ENCODE data around the gene DNAH1.
"Not testable (repeated sequence)": the region's sequence is repeated elsewhere in the genome, so short reads cannot be mapped to it uniquely, and the experiment has no call there.

The DNAH1 gene

DNA sequence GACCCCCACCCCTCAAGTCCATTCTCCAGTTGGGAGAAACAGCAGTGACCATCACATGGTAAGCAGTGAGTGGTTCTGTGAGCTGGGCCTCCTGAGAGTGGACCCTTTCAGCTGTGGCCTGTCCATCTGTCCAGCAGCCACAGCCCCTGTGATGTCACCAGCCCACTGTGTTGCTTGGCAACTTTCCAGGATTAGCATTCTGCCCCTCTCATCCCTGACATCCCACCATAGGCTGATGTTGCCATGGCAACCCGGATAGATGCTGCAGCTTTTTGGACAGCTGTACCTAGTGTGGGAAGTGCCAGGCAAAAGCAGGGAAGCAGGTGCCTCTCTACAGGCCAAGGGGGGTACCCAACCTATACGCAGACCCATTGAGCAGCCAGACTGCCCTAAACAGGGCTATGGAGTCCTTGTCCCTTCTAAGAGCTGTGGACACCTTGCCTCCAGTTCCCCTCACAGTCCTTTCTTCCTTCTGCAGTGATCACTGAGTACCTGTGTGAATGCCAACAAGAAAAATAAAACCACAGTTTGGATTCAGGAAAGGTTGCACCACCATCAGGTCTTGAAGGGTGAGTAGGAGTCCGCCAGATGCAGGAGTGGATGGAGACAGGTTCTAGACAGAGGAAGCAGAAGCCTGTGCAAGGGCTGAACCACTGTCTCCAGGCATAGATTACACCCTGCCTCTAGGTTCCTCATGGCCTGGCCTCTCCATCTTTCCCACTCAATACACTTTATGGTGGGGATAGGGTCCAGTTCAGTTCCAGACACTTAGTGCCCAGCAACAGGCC lies at the start of gene DNAH1:
TSS of gene DNAH1 (plus strand) at position 343 of the 788 bp plus-strand sequence. CDS start 6,124 bp downstream, outside the sequence.
- DNase-seq, result no peak

DNA sequence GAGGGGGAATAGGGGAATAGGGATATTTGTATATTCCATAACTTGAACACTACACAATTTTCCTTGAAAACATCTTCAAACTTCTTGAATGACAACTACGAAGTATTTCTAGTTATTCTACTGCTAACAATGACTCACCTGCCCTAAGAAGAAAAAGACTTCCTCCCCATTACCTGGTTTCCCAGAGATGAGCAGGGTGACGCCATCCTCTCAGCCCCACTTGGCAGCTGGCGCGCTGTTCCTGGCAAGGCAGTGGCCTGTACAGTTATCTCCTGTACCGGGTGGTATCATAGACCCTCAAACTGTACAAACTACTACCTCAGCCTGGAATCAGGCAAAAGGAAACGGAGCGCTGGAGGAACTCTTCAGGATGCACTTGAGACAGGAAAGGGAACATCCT lies 48.1 kb upstream of the DNAH1 start:
- DNase-seq, result no peak

DNA sequence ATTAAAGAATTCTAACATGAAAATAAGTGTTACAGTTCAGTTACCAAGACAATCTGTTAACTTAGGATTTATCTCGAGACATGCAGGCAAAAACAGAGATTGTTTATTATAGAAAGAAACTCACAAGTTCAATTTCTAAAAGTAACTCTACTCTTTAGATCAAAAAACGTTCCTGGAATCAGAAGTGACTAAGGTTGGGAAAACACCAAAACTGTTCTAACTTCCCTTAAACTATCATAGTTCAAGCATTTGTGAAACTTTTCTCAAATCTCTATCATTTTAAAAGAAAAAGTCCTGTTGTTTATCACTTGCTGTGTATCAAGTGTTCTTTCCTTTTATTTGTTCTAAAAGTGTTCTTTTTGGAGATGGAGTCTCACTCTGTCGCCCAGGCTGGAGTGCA lies 46.3 kb upstream of the DNAH1 start:
- no peak for DNase-seq

DNA sequence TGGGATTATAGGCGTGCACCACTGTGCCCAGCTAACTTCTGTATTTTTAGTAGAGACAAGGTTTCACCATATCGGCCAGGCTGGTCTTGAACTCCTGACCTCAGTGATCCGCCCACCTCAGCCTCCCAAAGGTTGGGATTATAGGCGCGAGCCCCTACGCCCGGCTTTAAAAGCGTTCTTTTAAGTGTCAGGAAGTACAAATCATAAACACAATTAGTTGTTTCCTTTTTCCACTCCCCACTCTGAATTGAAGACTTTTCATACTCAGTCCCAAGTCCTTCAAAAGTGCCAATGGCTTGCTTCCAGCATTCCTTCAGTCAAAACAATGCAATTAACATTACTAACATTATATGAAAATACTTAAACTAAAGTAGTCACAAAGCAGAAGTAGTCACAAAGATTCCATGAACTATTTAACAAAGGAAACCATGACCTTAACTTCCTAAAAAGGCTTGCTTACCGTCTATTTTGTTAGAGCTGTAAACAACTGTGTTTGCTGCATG lies 45.8 kb upstream of the DNAH1 start:
- DNase-seq, result no peak

DNA sequence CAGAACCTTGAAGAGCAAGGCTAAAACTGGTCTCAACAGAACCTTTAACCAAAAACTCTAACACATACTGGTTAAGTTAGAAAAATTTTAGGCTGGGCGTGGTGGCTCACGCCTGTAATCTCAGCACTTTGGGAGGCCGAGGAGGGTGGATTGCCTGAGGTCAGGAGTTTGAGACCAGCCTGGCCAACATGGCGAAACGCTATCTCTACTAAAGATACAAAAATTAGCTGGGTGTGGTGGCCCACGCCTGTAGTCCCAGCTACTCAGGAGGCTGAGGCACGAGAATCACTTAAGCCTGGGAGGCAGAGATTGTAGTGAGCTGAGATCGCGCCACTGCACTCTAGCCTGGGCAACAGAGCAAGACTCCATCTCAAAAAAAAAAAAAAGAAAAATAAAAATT lies 43.9 kb upstream of the DNAH1 start:
- not testable (repeated sequence) for DNase-seq

DNA sequence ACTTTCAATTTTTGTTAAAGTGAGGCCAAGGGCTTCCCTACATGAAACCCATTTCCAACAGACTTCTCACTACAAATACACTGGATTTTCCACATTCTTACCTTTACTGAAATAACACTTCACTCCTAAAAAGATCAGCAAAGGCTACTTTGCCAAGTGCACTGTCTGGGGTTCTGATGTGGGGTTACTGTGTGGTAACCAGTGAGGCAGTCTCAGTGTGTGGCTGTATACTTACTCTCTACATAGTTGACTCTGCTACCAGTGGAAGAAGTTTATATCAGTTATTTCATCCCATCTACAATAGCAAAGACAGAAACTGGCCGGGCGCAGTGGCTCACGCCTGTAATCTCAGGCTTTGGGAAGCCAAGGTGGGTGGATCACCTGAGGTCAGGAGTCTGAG lies 43.3 kb upstream of the DNAH1 start:
- DNase-seq, result no peak

DNA sequence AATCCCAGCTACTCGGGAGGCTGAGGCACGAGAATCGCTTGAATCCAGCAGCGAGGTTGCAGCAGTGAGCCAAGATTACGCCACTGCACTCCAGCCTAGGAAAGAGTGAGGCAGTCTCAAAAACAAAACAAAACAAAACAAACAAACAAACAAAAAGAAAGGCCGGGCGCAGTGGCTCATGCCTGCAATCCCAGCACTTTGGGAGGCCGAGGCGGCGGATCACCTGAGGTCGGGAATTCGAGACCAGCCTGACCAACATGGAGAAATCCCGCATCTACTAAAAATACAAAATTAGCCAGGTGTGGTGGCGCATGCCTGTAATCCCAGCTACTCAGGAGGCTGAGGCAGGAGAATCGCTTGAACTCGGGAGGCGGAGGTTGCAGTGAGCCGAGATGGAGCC lies 41.3 kb upstream of the DNAH1 start:
- not testable (repeated sequence) for DNase-seq

DNA sequence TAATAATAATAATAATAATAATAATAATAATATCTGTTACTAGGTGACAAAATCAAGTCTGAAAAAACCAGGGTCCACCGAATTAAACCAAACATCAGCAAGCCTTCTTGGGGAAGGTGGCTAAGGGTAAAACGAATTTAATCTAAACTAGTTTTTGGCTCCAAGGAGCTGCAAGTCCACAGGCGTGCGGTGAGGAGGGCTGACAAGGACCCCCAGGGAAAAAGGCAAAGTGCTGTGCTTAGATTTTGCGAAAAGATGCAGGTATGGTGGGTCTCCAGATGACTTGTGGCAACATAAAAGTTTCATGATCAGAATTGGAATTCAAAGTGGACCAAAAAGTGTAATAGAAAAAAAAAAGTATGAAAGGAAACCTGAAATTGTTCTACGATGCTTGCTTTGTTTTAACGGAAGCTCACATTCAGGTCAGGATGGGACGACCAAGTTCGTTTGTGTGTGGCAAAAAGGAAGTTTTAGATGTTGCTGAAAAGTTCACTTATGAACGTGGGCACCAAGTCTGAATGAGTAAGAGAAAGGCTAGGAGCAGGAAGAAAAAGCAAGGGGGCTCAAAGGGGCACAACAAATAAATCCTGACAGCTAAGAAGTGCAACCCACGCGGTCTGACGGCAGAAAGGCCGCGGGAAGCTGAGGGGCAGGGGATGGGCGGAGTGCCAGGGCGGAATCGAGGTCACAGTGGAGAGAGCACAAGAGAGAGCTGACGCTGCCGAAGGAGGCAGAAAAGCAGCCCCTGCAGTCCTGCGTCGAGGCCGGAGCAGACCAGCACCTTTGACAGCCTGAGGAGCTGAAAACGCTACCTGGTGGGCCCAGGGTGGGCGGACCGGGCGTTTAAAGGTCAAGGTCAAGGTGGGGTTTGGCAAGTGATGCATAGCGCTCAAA lies 38.8 kb upstream of the DNAH1 start:
- peak; percentile 70 for DNase-seq

DNA sequence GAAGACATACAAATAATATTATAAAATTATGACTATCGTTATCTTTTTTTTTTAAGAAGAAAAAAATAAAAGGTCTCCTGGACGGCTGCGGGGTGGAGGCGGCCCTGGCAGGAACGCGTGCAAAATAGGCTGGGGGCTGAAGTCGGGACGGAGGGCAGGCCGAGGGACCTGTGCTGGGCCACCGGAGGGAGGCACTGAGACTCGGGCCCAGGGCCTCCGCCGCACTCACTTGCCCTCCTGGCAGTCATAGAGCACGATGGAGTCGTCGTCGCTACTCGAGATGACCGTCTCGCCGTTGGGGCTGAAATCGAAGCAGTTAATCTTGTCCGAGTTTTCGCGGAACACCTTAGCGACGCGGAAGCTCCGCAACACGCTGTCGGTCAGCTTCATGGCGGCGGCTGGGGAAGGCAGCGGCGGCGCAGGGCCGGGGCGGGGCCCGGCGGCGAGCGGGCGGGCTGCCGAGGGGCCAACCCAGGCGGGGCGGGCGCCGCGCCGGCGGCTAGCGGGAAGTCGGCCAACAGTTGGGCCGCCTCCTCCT lies 38.1 kb upstream of the DNAH1 start:
- peak; percentile 62 for DNase-seq

DNA sequence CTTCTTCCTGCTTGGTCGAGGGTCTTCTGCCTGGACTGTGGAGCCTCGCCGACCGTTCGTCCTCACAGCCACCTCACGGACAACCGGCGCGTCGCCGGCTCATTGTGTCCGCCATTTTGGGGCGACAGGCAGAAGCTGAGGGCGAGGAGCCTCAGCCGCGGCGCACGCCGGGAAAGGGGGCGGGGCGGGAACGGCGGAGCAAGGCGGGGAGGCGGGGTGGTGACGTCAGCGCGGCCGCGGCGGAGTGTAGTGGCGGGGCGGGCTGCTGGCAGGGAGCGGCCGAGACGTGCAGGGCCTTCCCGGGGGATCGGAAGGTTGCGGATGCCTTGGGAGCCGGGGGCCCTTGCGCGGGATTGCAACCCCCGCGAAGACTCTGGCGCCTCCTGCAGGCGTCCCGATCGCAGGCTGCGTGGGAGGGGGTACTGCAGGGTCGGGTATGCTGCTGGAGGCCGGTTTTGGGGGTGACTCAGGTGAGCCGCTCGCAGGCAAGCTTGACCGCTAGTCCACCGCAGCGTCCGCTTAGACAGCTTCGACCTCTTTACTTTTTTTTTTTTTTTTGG lies 37.5 kb upstream of the DNAH1 start, which contains the start of gene WDR82:
TSS of gene WDR82 (minus strand) at position 140 of the 560 bp plus-strand sequence. CDS start 288 bp downstream, outside the sequence.
- peak; percentile 97 for DNase-seq

DNA sequence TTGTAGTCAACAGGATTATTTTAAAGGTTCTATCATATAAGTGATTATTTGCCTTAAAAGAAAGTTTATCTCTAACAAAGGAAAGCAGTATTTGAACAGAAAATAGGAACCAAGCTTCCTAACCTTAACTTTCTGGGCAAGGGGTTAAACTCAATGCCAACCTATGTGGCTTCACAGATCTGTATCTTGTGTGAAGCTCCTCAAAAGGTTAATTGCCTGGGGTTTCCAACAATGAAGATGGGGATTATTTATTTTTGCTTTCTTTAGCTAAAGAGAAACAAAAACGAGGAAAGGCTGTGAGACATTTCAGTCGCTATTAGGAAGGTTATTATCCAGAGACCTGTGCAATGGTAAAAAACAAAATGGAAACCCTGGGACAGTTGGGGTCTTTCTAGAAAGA lies 36.5 kb upstream of the DNAH1 start:
- DNase-seq, result no peak

DNA sequence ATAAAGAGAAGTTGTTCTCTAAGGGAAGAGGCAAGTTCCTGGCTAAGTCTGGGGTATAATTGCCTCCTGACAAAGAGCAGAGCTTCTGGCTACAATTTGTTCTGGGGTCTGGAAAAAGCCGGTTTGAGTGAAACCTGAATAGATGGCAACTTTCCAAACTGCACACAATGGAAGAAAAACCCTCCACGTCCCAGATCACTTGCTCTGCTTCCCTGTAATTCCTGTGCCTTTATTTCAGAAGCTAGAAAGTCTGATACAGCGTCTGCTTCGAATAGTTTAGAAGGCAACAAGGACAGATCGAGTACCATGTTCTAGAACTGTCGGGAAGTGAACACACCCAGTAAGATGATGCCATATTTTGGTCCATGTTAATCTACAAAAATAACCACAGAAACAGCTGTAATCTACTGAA lies 36.1 kb upstream of the DNAH1 start:
- DNase-seq, result no peak

DNA sequence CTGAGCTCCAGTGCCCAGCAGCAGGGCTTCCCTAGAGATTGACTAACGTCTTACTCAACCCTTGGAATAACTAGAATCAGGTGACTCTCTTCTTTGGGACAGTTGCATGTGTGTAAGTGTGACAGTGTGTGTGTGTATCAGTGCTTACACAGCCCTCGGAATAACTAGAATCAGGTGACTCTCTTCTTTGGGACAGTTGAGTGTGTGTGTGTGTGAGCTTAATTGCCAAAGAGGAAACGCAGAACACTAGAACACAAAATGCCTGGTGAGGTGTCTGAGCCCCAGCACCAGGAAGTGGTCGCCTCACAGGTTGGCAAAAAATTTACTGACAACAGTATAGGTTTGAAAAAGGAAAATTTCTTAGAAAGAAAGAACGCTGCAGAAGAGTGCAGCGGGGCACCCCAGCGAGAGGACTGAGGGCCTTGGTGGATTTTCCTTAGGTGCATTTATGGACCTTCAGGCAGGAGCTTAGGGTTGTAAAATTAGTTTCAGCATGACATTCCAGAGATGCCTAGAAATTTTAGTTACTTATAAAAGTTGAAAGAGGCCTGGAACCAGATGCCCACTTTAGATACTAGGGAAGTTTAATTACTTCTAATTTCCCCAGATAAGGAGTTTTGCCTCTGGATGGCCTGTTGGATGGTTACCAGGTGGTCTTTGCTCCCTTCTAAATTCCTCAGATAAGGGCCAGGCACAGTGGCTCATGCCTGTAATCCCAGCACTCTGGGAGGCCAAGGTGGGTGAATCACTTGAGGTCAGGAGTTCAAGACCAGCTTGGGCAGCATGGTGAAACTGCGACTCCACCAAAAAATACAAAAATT lies 33.9 kb upstream of the DNAH1 start:
- peak; percentile 54 for DNase-seq

DNA sequence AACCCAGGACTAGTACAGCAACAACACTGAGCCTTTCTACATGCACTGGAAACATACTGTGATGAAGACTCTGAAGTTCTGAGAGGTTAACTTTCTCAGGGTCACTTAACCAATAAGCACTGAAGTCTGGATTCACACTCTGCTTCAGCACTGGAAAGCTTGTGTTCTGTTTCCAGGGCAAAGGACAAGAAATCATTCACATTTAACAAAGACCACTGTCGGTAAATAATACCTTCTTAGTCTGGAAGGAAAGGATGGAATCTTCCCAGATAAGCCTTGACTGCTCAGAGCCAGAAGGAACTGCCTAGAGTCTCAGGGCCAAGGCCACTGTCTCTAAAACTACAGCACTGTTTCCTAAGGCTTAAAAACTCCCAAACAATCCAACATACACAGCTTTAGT lies 32.8 kb upstream of the DNAH1 start:
- DNase-seq, result no peak

DNA sequence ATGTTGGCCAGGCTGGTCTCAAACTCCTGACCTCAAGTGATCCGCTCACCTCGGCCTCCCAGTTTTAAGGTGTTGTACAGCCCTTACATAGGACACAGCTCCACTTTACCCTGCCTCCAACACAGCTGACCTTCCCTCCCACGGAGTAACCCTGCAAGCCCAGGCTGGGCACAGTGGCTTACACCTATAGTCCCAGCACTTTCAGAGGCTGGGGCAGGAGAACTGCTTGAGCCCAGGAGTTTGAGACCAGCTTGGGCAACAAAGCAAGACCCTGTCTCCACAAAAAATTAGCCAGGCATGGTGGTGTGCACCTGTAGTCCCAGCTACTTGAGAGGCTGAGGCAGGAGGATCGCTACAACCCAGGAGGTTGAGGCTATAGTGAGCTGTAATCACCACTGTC lies 32.1 kb upstream of the DNAH1 start:
- DNase-seq, result not testable (repeated sequence)

DNA sequence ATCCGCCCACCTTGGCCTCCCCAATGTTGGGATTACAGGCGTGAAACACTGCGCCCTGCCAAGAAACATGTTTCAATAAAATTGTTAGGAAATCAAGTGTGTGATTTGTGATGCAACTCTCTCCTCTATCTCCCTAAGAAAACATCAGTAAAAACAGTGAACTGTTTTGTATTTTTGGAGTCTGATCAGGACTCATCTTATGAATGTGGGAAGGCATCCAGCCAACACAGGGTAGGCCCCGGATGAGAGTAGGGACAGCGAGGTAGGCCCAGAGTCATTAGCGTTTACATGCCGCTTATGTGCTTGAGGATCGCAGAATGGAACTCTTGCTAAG lies 29.4 kb upstream of the DNAH1 start:
- no peak for DNase-seq

DNA sequence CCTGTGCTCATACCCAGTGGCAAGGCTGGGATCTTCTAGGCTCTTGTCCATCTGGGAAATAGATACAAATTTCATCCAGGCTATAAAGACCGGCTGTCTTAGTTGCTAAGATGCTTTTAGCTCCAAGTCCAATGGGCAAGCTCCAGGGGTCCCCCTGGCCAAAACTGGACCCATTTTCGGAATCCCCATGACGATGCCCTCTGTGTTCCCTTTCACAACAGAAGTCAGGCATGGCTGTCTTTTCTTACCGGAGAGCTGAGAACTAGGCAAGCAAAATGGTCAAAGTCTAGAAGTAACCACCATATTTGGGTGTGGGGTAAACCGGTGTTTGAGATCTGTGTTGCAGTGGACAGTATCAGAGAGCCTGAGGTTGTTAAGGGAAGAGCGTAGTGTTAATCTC lies 27.4 kb upstream of the DNAH1 start:
- no peak for DNase-seq

DNA sequence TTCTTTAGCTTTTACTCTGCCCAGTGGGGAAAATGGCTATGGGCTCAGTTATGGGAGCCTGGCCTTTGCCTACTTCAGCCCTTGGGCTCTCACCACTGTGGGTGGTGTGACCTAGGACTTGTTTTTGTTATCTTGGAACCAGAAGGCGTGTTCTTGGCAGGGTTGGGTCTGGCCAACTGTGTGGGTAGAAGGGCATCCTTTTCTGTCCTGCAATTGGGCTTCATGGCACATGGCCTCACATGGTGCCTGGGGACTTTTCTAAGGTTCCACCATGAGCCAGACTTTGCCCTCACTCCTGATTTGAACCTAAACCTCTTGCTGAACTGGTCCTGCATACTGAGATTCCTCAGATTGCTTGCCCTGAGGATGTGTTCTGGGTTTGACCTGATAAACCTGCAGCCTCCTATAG lies 26.8 kb upstream of the DNAH1 start:
- no peak for DNase-seq

DNA sequence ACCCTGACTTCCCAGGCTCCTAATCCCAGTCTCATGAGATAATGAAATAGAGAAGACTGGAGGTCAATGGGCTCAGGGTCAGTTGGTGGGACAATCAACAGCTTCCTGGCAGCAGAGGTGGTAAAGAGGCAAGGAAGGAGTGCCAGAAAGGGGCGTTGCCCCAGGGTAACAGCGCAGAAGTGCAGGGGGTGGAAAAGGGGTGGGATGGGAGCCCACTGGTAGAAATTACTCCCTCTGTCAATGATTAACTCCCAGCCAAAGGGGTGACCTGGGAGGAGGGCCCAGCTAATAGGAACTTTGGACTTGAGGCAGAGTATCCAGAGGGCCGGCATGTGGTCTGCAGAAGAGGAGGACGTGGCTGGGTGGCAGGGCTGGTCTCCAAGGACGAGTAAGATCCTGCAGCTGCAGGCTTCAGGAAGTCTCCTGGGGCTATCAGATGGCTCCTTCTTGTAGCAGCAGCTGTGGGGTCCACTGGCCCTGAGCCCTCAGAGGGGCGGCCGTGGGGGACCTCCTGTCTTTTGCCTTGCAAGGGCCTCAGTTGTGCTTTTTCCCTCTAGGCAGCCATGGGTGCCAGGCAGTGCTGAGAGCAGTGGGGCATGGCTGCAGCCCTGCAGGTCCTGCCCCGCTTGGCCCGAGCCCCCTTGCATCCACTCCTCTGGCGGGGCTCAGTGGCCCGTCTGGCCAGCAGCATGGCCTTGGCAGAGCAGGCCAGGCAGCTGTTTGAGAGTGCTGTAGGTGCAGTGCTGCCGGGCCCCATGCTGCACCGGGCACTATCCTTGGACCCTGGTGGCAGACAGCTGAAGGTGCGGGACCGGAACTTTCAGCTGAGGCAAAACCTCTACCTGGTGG lies 26.1 kb upstream of the DNAH1 start:
- DNase-seq, result no peak

DNA sequence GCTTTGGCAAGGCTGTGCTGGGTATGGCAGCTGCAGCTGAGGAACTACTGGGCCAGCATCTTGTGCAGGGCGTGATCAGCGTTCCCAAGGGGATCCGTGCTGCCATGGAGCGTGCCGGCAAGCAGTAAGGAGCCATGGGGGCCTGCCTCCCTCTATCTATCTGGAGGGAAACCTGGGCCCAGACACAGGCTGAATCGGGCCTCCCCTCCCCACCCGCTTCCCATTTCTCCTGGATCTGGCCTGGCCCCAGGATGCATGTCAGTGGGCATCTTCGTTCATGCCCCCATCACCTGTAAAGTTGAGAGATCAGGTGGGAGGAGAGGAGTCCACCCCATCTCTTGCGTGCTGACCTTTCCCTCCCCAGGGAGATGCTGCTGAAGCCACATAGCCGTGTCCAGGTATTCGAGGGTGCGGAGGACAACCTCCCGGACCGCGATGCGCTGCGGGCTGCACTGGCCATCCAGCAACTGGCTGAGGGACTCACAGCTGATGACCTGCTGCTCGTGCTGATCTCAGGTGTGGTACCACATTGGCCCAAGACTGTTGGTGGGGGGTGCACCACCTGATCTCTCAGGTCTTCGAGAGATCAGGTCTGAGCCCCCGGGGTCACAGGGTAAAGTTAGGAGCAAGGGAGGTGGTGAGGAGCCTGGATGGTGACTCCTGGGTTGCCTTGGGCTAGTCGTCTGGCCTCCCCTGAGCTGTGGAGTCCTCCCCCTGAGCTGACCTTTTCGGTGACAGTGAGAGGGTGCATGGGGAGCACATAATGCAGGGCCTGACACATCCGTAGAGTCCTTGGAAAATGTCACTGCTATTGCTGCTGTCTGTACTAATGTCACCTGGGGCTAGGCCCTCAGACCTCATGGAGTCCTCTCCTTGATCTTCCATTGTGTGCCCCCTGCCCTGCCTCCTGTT lies 25.3 kb upstream of the DNAH1 start:
- DNase-seq, result no peak
